Measurements from ENCODE around the gene PCDHB2. TPM values are rescaled to one million over a fixed set of nuclear protein-coding genes. Genes with fewer than 3 reads are reported as not detected.

PCDHB2 gene
- total RNA-seq, 1 experiment from 2014 or later: 26.3 TPM

DNA sequence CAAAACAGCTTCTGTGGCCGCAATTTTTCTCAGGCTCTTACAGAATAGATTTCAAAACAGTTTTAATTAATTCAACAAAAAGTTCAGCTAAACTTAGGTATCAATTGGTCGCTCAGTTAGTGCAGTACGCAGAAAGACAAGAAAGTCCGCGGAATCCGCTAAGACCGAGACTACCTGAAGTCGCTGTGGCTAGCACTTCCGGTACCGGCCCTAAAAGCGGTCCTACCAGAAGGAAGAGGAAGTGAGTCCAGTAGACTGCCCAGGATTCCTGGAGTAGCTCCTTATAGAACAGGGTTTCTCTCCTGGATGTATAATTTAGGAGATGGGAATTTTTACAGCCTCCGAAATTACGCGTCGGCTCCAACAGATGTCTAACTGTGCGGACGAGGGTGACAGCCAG, 16.6 kb upstream of the PCDHB2 start:
- Histone ChIP-seq H3K27me3 (ENCODE audit: insufficient read depth, low read length) (no peaks in the 10 kb centered on the region), H3K79me1 (ENCODE audit: insufficient read depth, low read depth, low read length, poor library complexity, severe bottlenecking) (no peaks in the 10 kb centered on the region), H3K4ac (ENCODE audit: low read depth, low read length) (no peak overlapping the region), H2BK5ac (ENCODE audit: insufficient read length, low read length) (no peak overlapping the region), H2BK12ac (ENCODE audit: insufficient read length, low read depth, low read length) (no peak overlapping the region), H3K27ac (ENCODE audit: insufficient read length, low read depth, low read length) (no peak overlapping the region), H3K9me3 (ENCODE audit: control insufficient read depth, low read depth, low read length) (no peaks in the 10 kb centered on the region), H3K4me1 (ENCODE audit: insufficient read depth, low read length) (no peaks in the 10 kb centered on the region), H3K23ac (ENCODE audit: insufficient read length, low read depth, low read length) (no peak overlapping the region), H3K9ac (ENCODE audit: extremely low read depth, insufficient read length, low read length) (no peak overlapping the region), H2AFZ (ENCODE audit: low read length) (no peak overlapping the region), H3T11ph (ENCODE audit: low read length) (no peak overlapping the region), H2BK20ac (ENCODE audit: low read depth, low read length, poor library complexity, severe bottlenecking) (no peak overlapping the region), H4K20me1 (ENCODE audit: control insufficient read depth, insufficient read depth, insufficient read length) (no peaks in the 10 kb centered on the region), H3K14ac (ENCODE audit: insufficient read depth, low read length) (no peak overlapping the region), H3K23me2 (ENCODE audit: insufficient read length, low read depth, low read length, poor library complexity, severe bottlenecking) (no peaks in the 10 kb centered on the region), H4K5ac (ENCODE audit: insufficient read length, low read depth, low read length) (no peak overlapping the region), H3K79me2 (ENCODE audit: insufficient read depth, low read length) (no peaks in the 10 kb centered on the region), H3K56ac (ENCODE audit: insufficient read length, low read depth, low read length) (no peak overlapping the region), H4K91ac (ENCODE audit: insufficient read length, low read depth, low read length) (no peak overlapping the region), H4K8ac (replicated peaks; ENCODE audit: insufficient read length, low read depth, low read length) (no peak overlapping the region), H2BK15ac (ENCODE audit: low read depth, low read length) (no peak overlapping the region), H2BK120ac (ENCODE audit: low read depth, low read length, poor library complexity, severe bottlenecking) (no peak overlapping the region), H3K4me2 (ENCODE audit: insufficient read depth, insufficient read length, low read length) (no peak overlapping the region), H2AK5ac (ENCODE audit: insufficient read length, low read length) (no peak overlapping the region), H3K18ac (ENCODE audit: insufficient read length, low read depth, low read length) (no peak overlapping the region)
- H3K9me3 Mint-ChIP-seq: peaks cover 0 to 5% of the 10 kb centered on the region in 2 experiments; a peak in 2 of 5 replicates
- H3K4me3 Mint-ChIP-seq: no peak overlapping the region; a peak in 1 of 5 replicates
- peaks cover 4% of the 10 kb centered on the region for H3K27me3 Mint-ChIP-seq (ENCODE audit: low read depth)
- no peak overlapping the region for H3K27ac Mint-ChIP-seq
- no peaks in the 10 kb centered on the region for H3K4me1 Mint-ChIP-seq
- H3K36me3 Mint-ChIP-seq (ENCODE audit: insufficient read depth in 1 of 3, low read depth in 3 of 3): no peaks in the 10 kb centered on the region; a peak in 2 of 7 replicates
- TF ChIP-seq, protein P1, sequence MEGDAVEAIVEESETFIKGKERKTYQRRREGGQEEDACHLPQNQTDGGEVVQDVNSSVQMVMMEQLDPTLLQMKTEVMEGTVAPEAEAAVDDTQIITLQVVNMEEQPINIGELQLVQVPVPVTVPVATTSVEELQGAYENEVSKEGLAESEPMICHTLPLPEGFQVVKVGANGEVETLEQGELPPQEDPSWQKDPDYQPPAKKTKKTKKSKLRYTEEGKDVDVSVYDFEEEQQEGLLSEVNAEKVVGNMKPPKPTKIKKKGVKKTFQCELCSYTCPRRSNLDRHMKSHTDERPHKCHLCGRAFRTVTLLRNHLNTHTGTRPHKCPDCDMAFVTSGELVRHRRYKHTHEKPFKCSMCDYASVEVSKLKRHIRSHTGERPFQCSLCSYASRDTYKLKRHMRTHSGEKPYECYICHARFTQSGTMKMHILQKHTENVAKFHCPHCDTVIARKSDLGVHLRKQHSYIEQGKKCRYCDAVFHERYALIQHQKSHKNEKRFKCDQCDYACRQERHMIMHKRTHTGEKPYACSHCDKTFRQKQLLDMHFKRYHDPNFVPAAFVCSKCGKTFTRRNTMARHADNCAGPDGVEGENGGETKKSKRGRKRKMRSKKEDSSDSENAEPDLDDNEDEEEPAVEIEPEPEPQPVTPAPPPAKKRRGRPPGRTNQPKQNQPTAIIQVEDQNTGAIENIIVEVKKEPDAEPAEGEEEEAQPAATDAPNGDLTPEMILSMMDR (conservative IDR thresholded peaks at IDR 0.05): no peak
- WGBS (ENCODE audit: extremely low coverage, insufficient read length, low lambda C conversion rate): no CpG with 5 or more reads among the region's 17 CpGs
- no peak for DNase-seq

Data from H9 (cell line).